Small intestine (tissue), 7 donors: ENCODE measurements around the gene SLC6A13. TPM values are rescaled to one million over a fixed set of nuclear protein-coding genes. Genes with fewer than 3 reads are reported as not detected.
A peak's percentile ranks its signal among the peaks of the same experiment; 100 is the strongest.
"Not testable (repeated sequence)": the region's sequence is repeated elsewhere in the genome, so short reads cannot be mapped to it uniquely, and the experiment has no call there.

Experiments
- DNase-seq, 2 donors: peaks; one replicate each; pipeline versions ENCODE4 v3.0.0 to v3.0.0-alpha.2; 2013
- FAIRE-seq: peaks from 2 replicates; lab custom pipeline; 2012; peaks lifted over from hg19 to GRCh38; lab: Jason Lieb, UNC
- H3K27ac ChIP-seq, 3 donors: one replicate each; pipeline ENCODE4 v1.5.1; 2013; ENCODE audit warnings: low read length in 2 of 3, mild to moderate bottlenecking in 2 of 3, control low read depth in 1 of 3, inconsistent platforms in 1 of 3, low read depth in 1 of 3, moderate library complexity in 1 of 3
- H3K27me3 ChIP-seq, 3 donors: one replicate each; pipeline ENCODE4 v1.6.1; 2013; ENCODE audit warnings: low read length in 3 of 3, inconsistent platforms in 1 of 3; ENCODE audit not compliant: control insufficient read depth in 3 of 3, insufficient read depth in 3 of 3
- H3K36me3 ChIP-seq, 3 donors: one replicate each; pipeline ENCODE4 v1.6.1; 2013; ENCODE audit warnings: low read length in 3 of 3, inconsistent platforms in 1 of 3, low read depth in 1 of 3, mild to moderate bottlenecking in 1 of 3, moderate library complexity in 1 of 3; ENCODE audit not compliant: control insufficient read depth in 3 of 3, insufficient read depth in 2 of 3
- H3K4me1 ChIP-seq, 3 donors: one replicate each; pipeline ENCODE4 v1.6.1; 2013; ENCODE audit warnings: low read length in 2 of 3, inconsistent platforms in 1 of 3, low read depth in 1 of 3, mild to moderate bottlenecking in 1 of 3, moderate library complexity in 1 of 3; ENCODE audit not compliant: control insufficient read depth in 3 of 3, insufficient read depth in 2 of 3
- H3K4me3 ChIP-seq, 3 donors: one replicate each; pipeline ENCODE4 v1.5.1; 2013; ENCODE audit warnings: low read length in 3 of 3, control low read depth in 1 of 3, inconsistent platforms in 1 of 3, low read depth in 1 of 3, mild to moderate bottlenecking in 1 of 3, moderate library complexity in 1 of 3
- H3K9me3 ChIP-seq, 2 donors: one replicate each; pipeline ENCODE4 v1.6.1; 2013; ENCODE audit warnings: low read depth in 1 of 2, low read length in 1 of 2; ENCODE audit not compliant: control insufficient read depth in 2 of 2, insufficient read depth in 1 of 2
- WGBS, 3 donors: extraction: QIAGEN DNeasy Blood & Tissue Kit; methylation state at CpG; one replicate each; pipeline ENCODE4 v1.1.7; 2013; 5-methylcytosine and 5-hydroxymethylcytosine counted together
- polyA plus RNA-seq, 4 donors: library from polyadenylated mRNA; stranded (reverse) in 3 of 4; unstranded in 1 of 4; fragments of 200-250 nt in 3 of 4; fragments of 120-200 nt in 1 of 4; gene quantifications; one replicate each; pipeline versions ENCODE4 v1.2.1 to v1.2.3, GENCODE V29; 2013
- donor health status: healthy with polysubstance abuse.
- donor health status: control.
- donor health status: control.
- donor health status: Bipolar disorder and iron deficiency.
- donor health status: healthy.

SLC6A13 gene
- polyA plus RNA-seq, 4 donors, result 0.24 to 18.6 (median 5.8) TPM

GRCh38 chr12:187986-188909 is 74.4 kb downstream of the SLC6A13 start:
- not testable (repeated sequence) for FAIRE-seq, H3K4me1 ChIP-seq, H3K27me3 ChIP-seq, H3K36me3 ChIP-seq, H3K27ac ChIP-seq, H3K9me3 ChIP-seq, DNase-seq
- peak overlapping the region in 2 of 3 donors; percentile 44 to 46 for H3K4me3 ChIP-seq
- 39 to 69% (median 63%) methylated on average over 44 to 53 of the region's 53 CpGs for WGBS, 3 donors

- DNase-seq, result no peak
- no peak for FAIRE-seq
Observed at GRCh38 chr12:186006-186625, 76.5 kb downstream of the SLC6A13 start.

GRCh38 chr12:185576-185955 is 77.1 kb downstream of the SLC6A13 start:
- WGBS, 3 donors, result 65 to 81% (median 77%) methylated on average over 8 of the region's 8 CpGs
- no peak for DNase-seq

More at GRCh38 chr12:186006-186625, 76.5 kb downstream of the SLC6A13 start:
- H3K9me3 ChIP-seq, result no peaks in the 10 kb centered on the region
- no peaks in the 10 kb centered on the region for H3K36me3 ChIP-seq
- H3K4me1 ChIP-seq, result peaks cover 0 to 5% (median 0%) of the 10 kb centered on the region in 3 donors
- no peak overlapping the region for H3K27ac ChIP-seq
- H3K27me3 ChIP-seq, result peaks cover 0 to 5% (median 0%) of the 10 kb centered on the region in 3 donors
- 76 to 79% (median 76%) methylated on average over 11 of the region's 11 CpGs for WGBS, 3 donors
- H3K4me3 ChIP-seq, result no peak overlapping the region

GRCh38 chr12:184811-185575 is 77.6 kb downstream of the SLC6A13 start:
- no peak for DNase-seq

More at GRCh38 chr12:185576-185955, 77.1 kb downstream of the SLC6A13 start:
- peaks cover 0 to 5% (median 0%) of the 10 kb centered on the region in 3 donors for H3K4me1 ChIP-seq
- H3K27ac ChIP-seq, result no peak overlapping the region
- no peaks in the 10 kb centered on the region for H3K9me3 ChIP-seq
- peaks cover 0 to 5% (median 0%) of the 10 kb centered on the region in 3 donors for H3K27me3 ChIP-seq
- no peaks in the 10 kb centered on the region for H3K36me3 ChIP-seq
- H3K4me3 ChIP-seq, result no peak overlapping the region
- FAIRE-seq, result no peak

GRCh38 chr12:182381-182892 is 80.2 kb downstream of the SLC6A13 start:
- H3K27ac ChIP-seq, result peak overlapping the region in 1 of 3 donors; percentile 12
- no peak for FAIRE-seq

More at GRCh38 chr12:184811-185575, 77.6 kb downstream of the SLC6A13 start:
- Histone ChIP-seq H3K27ac (no peak overlapping the region), H3K36me3 (no peaks in the 10 kb centered on the region), H3K4me3 (no peak overlapping the region), H3K9me3 (no peaks in the 10 kb centered on the region), H3K4me1 (peaks cover 0 to 5% (median 0%) of the 10 kb centered on the region in 3 donors), H3K27me3 (no peaks in the 10 kb centered on the region)
- no peak for FAIRE-seq
- 53 to 71% (median 58%) methylated on average over 13 of the region's 13 CpGs for WGBS, 3 donors

GRCh38 chr12:181921-182320 is 80.7 kb downstream of the SLC6A13 start:
- H3K27me3 ChIP-seq, result no peaks in the 10 kb centered on the region
- H3K36me3 ChIP-seq, result no peaks in the 10 kb centered on the region
- H3K27ac ChIP-seq, result no peak overlapping the region
- no peaks in the 10 kb centered on the region for H3K9me3 ChIP-seq
- 79 to 86% (median 82%) methylated on average over 17 of the region's 17 CpGs for WGBS, 3 donors
- H3K4me1 ChIP-seq, result peaks cover 0 to 5% (median under 1%) of the 10 kb centered on the region in 3 donors
- no peak overlapping the region for H3K4me3 ChIP-seq
- FAIRE-seq (no peak), DNase-seq (no peak)

More at GRCh38 chr12:182381-182892, 80.2 kb downstream of the SLC6A13 start:
- Histone ChIP-seq H3K4me1 (peaks cover 0 to under 1% (median 0%) of the 10 kb centered on the region in 3 donors), H3K9me3 (no peaks in the 10 kb centered on the region), H3K27me3 (no peaks in the 10 kb centered on the region), H3K4me3 (no peak overlapping the region), H3K36me3 (no peaks in the 10 kb centered on the region)
- WGBS, 3 donors, result 64 to 80% (median 64%) methylated on average over 6 to 10 of the region's 10 CpGs
- no peak for DNase-seq

GRCh38 chr12:180445-180844 is 82.2 kb downstream of the SLC6A13 start:
- FAIRE-seq, result no peak
- no peaks in the 10 kb centered on the region for H3K27me3 ChIP-seq
- H3K36me3 ChIP-seq, result no peaks in the 10 kb centered on the region
- H3K4me3 ChIP-seq, result no peak overlapping the region
- no peak overlapping the region for H3K27ac ChIP-seq
- no peak for DNase-seq
- H3K4me1 ChIP-seq, result peaks cover 0 to 18% (median 12%) of the 10 kb centered on the region in 3 donors
- WGBS, 3 donors, result 45 to 76% (median 57%) methylated on average over 8 of the region's 8 CpGs
- H3K9me3 ChIP-seq, result no peaks in the 10 kb centered on the region
